HEK293T (cell line): Measurements from ENCODE around the gene NOSIP.

Source experiments
- ELF4 ChIP-seq: fragments of 450-650 bp; IDR thresholded peaks from 2 replicates; pipeline ENCODE4 v1.6.1; 2017; ENCODE audit warnings: antibody characterized with exemption
- NFRKB ChIP-seq: fragments of 450-650 bp; IDR thresholded peaks from 2 replicates; pipeline ENCODE4 v1.6.1; 2016; ENCODE audit warnings: mild to moderate bottlenecking, moderate library complexity

- TF ChIP-seq ELF4 (no peak), NFRKB (no peak)
These were observed 49.6 kb downstream of the NOSIP start for GRCh38 chr19:49530708-49531107.
